Psoas muscle (tissue), 8 donors: ENCODE data around the gene CPT1B. TPM values are rescaled to one million over a fixed set of nuclear protein-coding genes. Genes with fewer than 3 reads are reported as not detected.
"Not testable (repeated sequence)": the region's sequence is repeated elsewhere in the genome, so short reads cannot be mapped to it uniquely, and the experiment has no call there.

Experiments used
- ATAC-seq, 4 donors: fragments of 200-7000 bp; cut with Tn5 transposase; one replicate each; pipeline ENCODE4 v1.9.1; 2020; ENCODE audit warnings: moderate library complexity in 3 of 4, mild to moderate bottlenecking in 2 of 4
- DNase-seq, 2 donors: peaks; one replicate each; pipeline ENCODE4 v3.0.0-alpha.2; 2020
- H3K27ac ChIP-seq: fragments of 200-600 bp; one replicate; pipeline ENCODE4 v1.8.0; 2022
- H3K27me3 ChIP-seq, 3 donors: fragments of 200-600 bp in 1 of 3; one replicate each; pipeline versions ENCODE4 v1.6.1 to v1.8.0; 2013 to 2022; ENCODE audit warnings: low read length in 2 of 3, mild to moderate bottlenecking in 2 of 3, moderate library complexity in 1 of 3; ENCODE audit not compliant: insufficient read depth in 3 of 3
- H3K36me3 ChIP-seq, 2 donors: fragments of 200-600 bp in 1 of 2; one replicate each; pipeline versions ENCODE4 v1.6.1 to v1.8.0; 2013 to 2022; ENCODE audit warnings: low read depth in 1 of 2, mild to moderate bottlenecking in 1 of 2, moderate library complexity in 1 of 2; ENCODE audit not compliant: insufficient read depth in 1 of 2
- H3K4me1 ChIP-seq: fragments of 200-600 bp; one replicate; pipeline ENCODE4 v1.8.0; 2022
- H3K4me3 ChIP-seq: fragments of 200-600 bp; one replicate; pipeline ENCODE4 v1.8.0; 2022; ENCODE audit warnings: mild to moderate bottlenecking
- H3K9me3 ChIP-seq: fragments of 200-600 bp; one replicate; pipeline ENCODE4 v1.8.0; 2022
- WGBS, 3 donors: extraction: QIAGEN DNeasy Blood & Tissue Kit; methylation state at CpG; one replicate each; pipeline versions ENCODE4 v1.1.6 to v1.1.7; 2013; 5-methylcytosine and 5-hydroxymethylcytosine counted together
- intact Hi-C, 2 donors: fragments of 100-400 bp; cut with DNase I; formaldehyde crosslinking; loops; one replicate each; pipeline versions ENCODE4 v1.11.0 to v1.14.2; 2022
- polyA plus RNA-seq, 3 donors: library from polyadenylated mRNA; stranded (reverse); fragments of 200-250 nt; gene quantifications; one replicate each; pipeline ENCODE4 v1.2.3, GENCODE V29; 2013
- total RNA-seq, 4 donors: library from RNA; stranded (reverse); fragmentation: NEBNext Ultra II Directional in 2 of 4; extraction: Animal tissue kit (Norgen Biotek cat#: 25700) in 2 of 4; gene quantifications; one replicate each; pipeline versions ENCODE4 v1.2.1 to v1.2.4, GENCODE V29; 2021 to 2023
- TF ChIP-seq, protein P1 (sequence below): fragments of 200-600 bp; IDR thresholded peaks from one replicate; pipeline ENCODE4 v1.8.0; 2022; ENCODE audit warnings: antibody characterized with exemption
- donor health status: healthy with polysubstance abuse.
- donor health status: DM: no; HTN: no; CAD: no; lungs with moderate emphysema.
- donor health status: Bipolar disorder and iron deficiency.
- donor health status: healthy.
- donor health status: DM: yes; HTN: yes; CAD: no.
- donor health status: DM: no; HTN: no; CAD: no.
- donor health status: DM: no; HTN: no; CAD: no.
- donor health status: DM: yes; HTN: yes; CAD: no.

CPT1B gene
- total and polyA plus RNA-seq, 7 donors: 57.4 to 144 (median 87.6) TPM

DNA sequence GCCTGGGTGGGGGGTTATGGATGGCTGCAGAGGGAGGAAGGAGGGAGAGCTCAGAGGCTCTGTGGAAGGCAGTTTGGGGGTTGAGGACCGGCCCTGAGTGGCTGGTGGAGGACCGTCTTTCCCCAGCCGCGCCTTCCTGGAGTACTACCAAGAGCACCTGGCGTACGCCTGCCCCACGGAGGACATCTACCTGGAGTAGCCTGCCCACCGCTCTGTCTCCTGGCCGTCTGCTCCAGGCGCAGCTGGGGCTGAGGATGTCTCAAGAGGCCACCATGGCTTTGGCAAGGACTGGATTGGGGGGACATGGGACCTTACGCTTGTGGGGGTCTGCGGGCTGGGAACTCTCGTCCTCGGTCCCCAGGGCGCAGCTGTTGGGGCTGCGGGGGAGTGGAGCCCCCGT lies 32.4 kb upstream of the CPT1B start:
- TF ChIP-seq, protein P1, sequence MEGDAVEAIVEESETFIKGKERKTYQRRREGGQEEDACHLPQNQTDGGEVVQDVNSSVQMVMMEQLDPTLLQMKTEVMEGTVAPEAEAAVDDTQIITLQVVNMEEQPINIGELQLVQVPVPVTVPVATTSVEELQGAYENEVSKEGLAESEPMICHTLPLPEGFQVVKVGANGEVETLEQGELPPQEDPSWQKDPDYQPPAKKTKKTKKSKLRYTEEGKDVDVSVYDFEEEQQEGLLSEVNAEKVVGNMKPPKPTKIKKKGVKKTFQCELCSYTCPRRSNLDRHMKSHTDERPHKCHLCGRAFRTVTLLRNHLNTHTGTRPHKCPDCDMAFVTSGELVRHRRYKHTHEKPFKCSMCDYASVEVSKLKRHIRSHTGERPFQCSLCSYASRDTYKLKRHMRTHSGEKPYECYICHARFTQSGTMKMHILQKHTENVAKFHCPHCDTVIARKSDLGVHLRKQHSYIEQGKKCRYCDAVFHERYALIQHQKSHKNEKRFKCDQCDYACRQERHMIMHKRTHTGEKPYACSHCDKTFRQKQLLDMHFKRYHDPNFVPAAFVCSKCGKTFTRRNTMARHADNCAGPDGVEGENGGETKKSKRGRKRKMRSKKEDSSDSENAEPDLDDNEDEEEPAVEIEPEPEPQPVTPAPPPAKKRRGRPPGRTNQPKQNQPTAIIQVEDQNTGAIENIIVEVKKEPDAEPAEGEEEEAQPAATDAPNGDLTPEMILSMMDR: no peak
- no peak overlapping the region for H3K4me3 ChIP-seq
- H3K27me3 ChIP-seq: peaks cover 0 to 26% (median 3%) of the 10 kb centered on the region in 3 donors
- no peaks in the 10 kb centered on the region for H3K9me3 ChIP-seq
- 86 to 90% (median 87%) methylated on average over 15 to 17 of the region's 17 CpGs for WGBS, 3 donors
- ATAC-seq (no peak), DNase-seq (no peak)
- H3K4me1 ChIP-seq: no peaks in the 10 kb centered on the region
- intact Hi-C loops: no loop called here
- H3K36me3 ChIP-seq: no peaks in the 10 kb centered on the region
- H3K27ac ChIP-seq: no peak overlapping the region

DNA sequence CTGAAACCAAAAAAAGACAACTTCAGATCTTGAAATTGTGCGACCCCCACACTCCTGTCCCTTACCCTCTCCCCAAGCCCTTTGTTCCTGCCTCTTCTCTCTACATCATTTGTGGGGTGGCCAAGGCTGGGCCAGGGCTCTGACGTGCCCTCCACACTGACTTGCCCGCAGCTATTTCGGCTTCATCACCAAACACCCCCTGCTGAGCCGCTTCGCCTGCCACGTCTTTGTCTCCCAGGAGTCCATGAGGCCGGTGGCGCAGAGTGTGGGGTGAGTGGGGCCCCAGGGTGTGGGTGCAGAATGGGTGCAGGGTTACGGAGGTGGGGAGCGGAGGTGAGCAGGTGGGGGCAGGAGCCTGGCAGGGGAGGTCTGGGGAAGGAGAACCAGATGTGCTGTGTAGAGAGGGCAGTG lies 31.8 kb upstream of the CPT1B start:
- intact Hi-C loops: no loop called here
- DNase-seq: no peak
- WGBS, 3 donors: 76 to 84% (median 84%) methylated on average over 11 of the region's 11 CpGs
- peaks cover 0 to 30% (median 5%) of the 10 kb centered on the region in 3 donors for H3K27me3 ChIP-seq
- H3K4me1 ChIP-seq: no peaks in the 10 kb centered on the region
- no peaks in the 10 kb centered on the region for H3K9me3 ChIP-seq
- no peak for ATAC-seq
- TF ChIP-seq, protein P1: no peak
- H3K4me3 ChIP-seq: no peak overlapping the region
- H3K27ac ChIP-seq: no peak overlapping the region
- no peaks in the 10 kb centered on the region for H3K36me3 ChIP-seq

DNA sequence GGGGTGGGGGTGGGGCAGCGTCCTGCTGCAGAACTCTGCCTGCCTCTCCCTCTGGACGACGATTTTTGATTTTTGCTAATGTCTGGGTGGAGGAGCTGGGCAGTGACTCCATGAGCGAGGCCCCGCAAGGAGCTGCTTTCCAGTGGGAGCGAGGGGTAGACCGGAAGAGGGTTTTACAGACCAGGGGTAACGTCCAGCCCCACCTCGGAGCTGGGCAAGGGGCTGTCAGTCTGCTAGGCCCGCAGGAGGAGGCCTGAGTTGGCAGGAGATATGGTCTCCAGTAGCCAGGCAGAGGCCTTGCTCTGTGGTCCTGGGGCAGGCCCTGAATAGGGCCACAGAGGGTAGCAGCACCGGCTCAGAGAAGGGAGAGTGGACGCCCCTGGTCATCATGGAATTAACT lies 31.4 kb upstream of the CPT1B start:
- whole genome bisulfite sequencing, 3 donors: 76 to 78% (median 76%) methylated on average over 12 of the region's 12 CpGs
- DNase-seq (no peak), ATAC-seq (no peak)
- Histone ChIP-seq H3K4me1 (no peaks in the 10 kb centered on the region), H3K27me3 (peaks cover 0 to 34% (median 9%) of the 10 kb centered on the region in 3 donors), H3K36me3 (no peaks in the 10 kb centered on the region), H3K27ac (no peak overlapping the region), H3K9me3 (no peaks in the 10 kb centered on the region), H3K4me3 (no peak overlapping the region)
- intact Hi-C loops: no loop called here
- TF ChIP-seq, protein P1: no peak

DNA sequence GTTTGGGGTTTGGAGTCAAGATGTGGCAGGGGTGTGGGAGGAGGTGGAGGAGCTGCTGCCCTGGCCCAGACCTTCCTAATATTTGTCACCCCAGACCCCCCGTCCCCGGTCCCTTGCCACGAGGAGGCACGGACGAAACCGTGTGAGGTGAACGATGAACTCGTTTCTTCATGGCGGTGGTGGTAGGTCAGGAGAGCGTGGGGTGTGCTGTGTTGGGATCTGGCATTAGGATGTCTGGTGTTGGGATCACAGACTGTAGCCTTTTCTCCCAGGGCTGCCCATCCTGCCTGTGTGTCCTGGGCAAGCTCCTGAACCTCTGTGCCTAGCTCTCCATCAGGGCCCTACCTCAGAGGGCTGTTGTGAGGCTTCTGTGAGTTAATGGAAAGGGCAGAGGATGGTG lies 30.8 kb upstream of the CPT1B start:
- Histone ChIP-seq H3K4me3 (no peak overlapping the region), H3K36me3 (no peaks in the 10 kb centered on the region), H3K27ac (no peak overlapping the region), H3K4me1 (no peaks in the 10 kb centered on the region), H3K9me3 (no peaks in the 10 kb centered on the region), H3K27me3 (peaks cover 0 to 38% (median 14%) of the 10 kb centered on the region in 3 donors)
- TF ChIP-seq, protein P1: no peak
- intact Hi-C loops: no loop called here
- ATAC-seq: no peak
- 76 to 85% (median 81%) methylated on average over 8 to 10 of the region's 10 CpGs for WGBS, 3 donors
- no peak for DNase-seq

DNA sequence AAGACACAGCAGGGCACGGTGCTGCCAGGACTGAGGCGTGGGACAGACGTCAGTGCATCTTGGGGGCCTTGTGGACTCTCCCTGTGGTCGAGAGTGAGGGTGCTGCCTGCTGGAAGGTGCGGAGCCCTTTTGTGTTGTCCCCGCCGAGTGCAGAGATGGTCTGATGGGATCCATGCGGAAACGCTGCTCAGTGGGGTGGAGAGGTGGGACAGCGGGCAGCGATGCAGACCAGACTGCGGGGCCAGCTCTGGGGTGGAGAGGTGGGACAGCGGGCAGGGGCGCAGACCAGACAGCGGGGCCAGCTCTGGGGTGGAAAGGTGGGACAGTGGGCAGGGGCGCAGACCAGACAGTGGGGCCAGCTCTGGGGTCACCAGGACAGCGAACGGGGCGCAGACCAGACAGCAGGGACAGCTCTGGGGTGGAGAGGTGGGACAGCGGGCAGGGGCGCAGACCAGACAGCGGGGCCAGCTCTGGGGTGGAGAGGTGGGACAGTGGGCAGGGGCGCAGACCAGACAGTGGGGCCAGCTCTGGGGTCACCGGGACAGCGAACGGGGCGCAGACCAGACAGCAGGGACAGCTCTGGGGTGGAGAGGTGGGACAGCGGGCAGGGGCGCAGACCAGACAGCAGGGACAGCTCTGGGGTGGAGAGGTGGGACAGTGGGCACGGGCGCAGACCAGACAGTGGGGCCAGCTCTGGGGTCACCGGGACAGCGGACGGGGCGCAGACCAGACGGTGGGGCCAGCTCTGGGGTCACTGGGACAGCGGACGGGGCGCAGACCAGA lies 30.0 kb upstream of the CPT1B start:
- peaks cover 0 to 46% (median 20%) of the 10 kb centered on the region in 3 donors for H3K27me3 ChIP-seq
- ATAC-seq, DNase-seq, H3K36me3 ChIP-seq, intact Hi-C loops, H3K4me1 ChIP-seq, H3K4me3 ChIP-seq, H3K27ac ChIP-seq, H3K9me3 ChIP-seq: not testable (repeated sequence)
- 83 to 86% (median 86%) methylated on average over 39 of the region's 39 CpGs for WGBS, 3 donors
